ENCODE measurements around the gene NFE2L2. TPM values are rescaled to one million over a fixed set of nuclear protein-coding genes. Genes with fewer than 3 reads are reported as not detected.

NFE2L2 gene
- total and polyA plus RNA-seq, 9 of the 15 experiments (the other 6 are each of a cell fraction or from before 2014, with no cell fraction given), result 29.3 to 120 (median 59.3) TPM

GRCh38 chr2:177263451-177264208, 897 bp downstream of the NFE2L2 start (continued):
- TF ChIP-seq, protein P1, sequence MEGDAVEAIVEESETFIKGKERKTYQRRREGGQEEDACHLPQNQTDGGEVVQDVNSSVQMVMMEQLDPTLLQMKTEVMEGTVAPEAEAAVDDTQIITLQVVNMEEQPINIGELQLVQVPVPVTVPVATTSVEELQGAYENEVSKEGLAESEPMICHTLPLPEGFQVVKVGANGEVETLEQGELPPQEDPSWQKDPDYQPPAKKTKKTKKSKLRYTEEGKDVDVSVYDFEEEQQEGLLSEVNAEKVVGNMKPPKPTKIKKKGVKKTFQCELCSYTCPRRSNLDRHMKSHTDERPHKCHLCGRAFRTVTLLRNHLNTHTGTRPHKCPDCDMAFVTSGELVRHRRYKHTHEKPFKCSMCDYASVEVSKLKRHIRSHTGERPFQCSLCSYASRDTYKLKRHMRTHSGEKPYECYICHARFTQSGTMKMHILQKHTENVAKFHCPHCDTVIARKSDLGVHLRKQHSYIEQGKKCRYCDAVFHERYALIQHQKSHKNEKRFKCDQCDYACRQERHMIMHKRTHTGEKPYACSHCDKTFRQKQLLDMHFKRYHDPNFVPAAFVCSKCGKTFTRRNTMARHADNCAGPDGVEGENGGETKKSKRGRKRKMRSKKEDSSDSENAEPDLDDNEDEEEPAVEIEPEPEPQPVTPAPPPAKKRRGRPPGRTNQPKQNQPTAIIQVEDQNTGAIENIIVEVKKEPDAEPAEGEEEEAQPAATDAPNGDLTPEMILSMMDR (IDR thresholded peaks at IDR 0.05 in 2 of 3, conservative IDR thresholded peaks at IDR 0.05 in 1 of 3; ENCODE audit: insufficient read depth in 2 of 3, low read depth in 1 of 3, low read length in 3 of 3), result peak; percentile 86 to 94 (median 91)
- TF ChIP-seq FOXK2 (conservative IDR thresholded peaks at IDR 0.05 in 1 of 2, IDR thresholded peaks at IDR 0.05 in 1 of 2; ENCODE audit: low read depth in 2 of 2) (peak; percentile 82 to 90), CHCHD3 (CRISPR knock-in tag; IDR thresholded peaks at IDR 0.05) (peak; percentile 62; the same call in 1 of the 2 replicates), RBM14 (IDR thresholded peaks at IDR 0.05; ENCODE audit: borderline replicate concordance, insufficient read depth, low read depth, low read length) (peak; percentile 97; the same call in 1 of the 2 replicates), HDAC6 (IDR thresholded peaks at IDR 0.05; ENCODE audit: low read depth, low read length) (no peak), GTF2E2 (tag; IDR thresholded peaks at IDR 0.05) (0 out of 2 replicates have a peak, but pooled peaks have one; percentile 23), XRCC5 (IDR thresholded peaks at IDR 0.05; ENCODE audit: low read depth, low read length) (peak; percentile 95), ZC3H11A (IDR thresholded peaks at IDR 0.05; ENCODE audit: low read depth, low read length) (peak; percentile 20; the same call in 1 of the 2 replicates), CC2D1A (IDR thresholded peaks at IDR 0.05) (peak; percentile 33), FOXJ3 (CRISPR knock-in tag; IDR thresholded peaks at IDR 0.05) (no peak), TBP (optimal IDR thresholded peaks at IDR 0.05; ENCODE audit: low read depth, low read length) (peak; percentile 85), HNRNPLL (IDR thresholded peaks at IDR 0.05; ENCODE audit: low read depth, low read length, poor library complexity, severe bottlenecking) (peak; percentile 54), PRMT5 (CRISPR knock-in tag; IDR thresholded peaks at IDR 0.05) (no peak; the same call in 1 of the 2 replicates), SRSF7 (optimal IDR thresholded peaks at IDR 0.05; ENCODE audit: low read depth, low read length) (no peak), ZNF274 (IDR thresholded peaks at IDR 0.05; ENCODE audit: borderline replicate concordance, low read depth, low read length) (peak; percentile 50; the same call in 1 of the 2 replicates), NELFE (IDR thresholded peaks at IDR 0.05; ENCODE audit: insufficient read depth, insufficient read length) (no peak), ZNF24 (IDR thresholded peaks at IDR 0.05) (peak; percentile 76), HIVEP1 (CRISPR knock-in tag; IDR thresholded peaks at IDR 0.05) (0 out of 2 replicates have a peak, but pooled peaks have one; percentile 67), HDAC1 (IDR thresholded peaks at IDR 0.05) (peak in 1 of 2 experiments; percentile 95; a peak in 2 of 4 replicates), ETV5 (CRISPR knock-in tag; IDR thresholded peaks at IDR 0.05; ENCODE audit: low read depth) (peak; percentile 91), USF1 (CRISPR knock-in tag; IDR thresholded peaks at IDR 0.05) (peak; percentile 48; the same call in 1 of the 2 replicates), XRCC4 (IDR thresholded peaks at IDR 0.05; ENCODE audit: extremely low read depth, insufficient read depth, insufficient read length) (no peak), ZFP30 (CRISPR knock-in tag; IDR thresholded peaks at IDR 0.05; ENCODE audit: borderline replicate concordance) (no peak), ZSCAN32 (CRISPR knock-in tag; IDR thresholded peaks at IDR 0.05) (peak; percentile 80; the same call in 1 of the 2 replicates)
- TF ChIP-seq, protein P2, sequence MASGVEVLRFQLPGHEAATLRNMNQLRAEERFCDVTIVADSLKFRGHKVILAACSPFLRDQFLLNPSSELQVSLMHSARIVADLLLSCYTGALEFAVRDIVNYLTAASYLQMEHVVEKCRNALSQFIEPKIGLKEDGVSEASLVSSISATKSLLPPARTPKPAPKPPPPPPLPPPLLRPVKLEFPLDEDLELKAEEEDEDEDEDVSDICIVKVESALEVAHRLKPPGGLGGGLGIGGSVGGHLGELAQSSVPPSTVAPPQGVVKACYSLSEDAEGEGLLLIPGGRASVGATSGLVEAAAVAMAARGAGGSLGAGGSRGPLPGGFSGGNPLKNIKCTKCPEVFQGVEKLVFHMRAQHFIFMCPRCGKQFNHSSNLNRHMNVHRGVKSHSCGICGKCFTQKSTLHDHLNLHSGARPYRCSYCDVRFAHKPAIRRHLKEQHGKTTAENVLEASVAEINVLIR (CRISPR knock-in tag; IDR thresholded peaks at IDR 0.05), result peak; percentile 32; the same call in 1 of the 2 replicates

Data from K562 (cell line).